HL-60 (cell line): Measurements from ENCODE around the gene EARS2.

Source experiments
- POLR2AphosphoS5 ChIP-seq: IDR thresholded peaks from 2 replicates; pipeline ENCODE4 v1.6.1; 2012; ENCODE audit warnings: low read depth
- TF ChIP-seq, protein P1 (sequence below): IDR thresholded peaks from one replicate; pipeline ENCODE4 v1.5.1; 2011; ENCODE audit warnings: low read length, control low read depth, inconsistent platforms; ENCODE audit not compliant: insufficient read depth

- TF ChIP-seq, protein P1, sequence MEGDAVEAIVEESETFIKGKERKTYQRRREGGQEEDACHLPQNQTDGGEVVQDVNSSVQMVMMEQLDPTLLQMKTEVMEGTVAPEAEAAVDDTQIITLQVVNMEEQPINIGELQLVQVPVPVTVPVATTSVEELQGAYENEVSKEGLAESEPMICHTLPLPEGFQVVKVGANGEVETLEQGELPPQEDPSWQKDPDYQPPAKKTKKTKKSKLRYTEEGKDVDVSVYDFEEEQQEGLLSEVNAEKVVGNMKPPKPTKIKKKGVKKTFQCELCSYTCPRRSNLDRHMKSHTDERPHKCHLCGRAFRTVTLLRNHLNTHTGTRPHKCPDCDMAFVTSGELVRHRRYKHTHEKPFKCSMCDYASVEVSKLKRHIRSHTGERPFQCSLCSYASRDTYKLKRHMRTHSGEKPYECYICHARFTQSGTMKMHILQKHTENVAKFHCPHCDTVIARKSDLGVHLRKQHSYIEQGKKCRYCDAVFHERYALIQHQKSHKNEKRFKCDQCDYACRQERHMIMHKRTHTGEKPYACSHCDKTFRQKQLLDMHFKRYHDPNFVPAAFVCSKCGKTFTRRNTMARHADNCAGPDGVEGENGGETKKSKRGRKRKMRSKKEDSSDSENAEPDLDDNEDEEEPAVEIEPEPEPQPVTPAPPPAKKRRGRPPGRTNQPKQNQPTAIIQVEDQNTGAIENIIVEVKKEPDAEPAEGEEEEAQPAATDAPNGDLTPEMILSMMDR, result no peak
- no peak for TF ChIP-seq POLR2AphosphoS5
These were observed 16.9 kb downstream of the EARS2 start for GRCh38 chr16:23539984-23540816.
